ENCODE results near the gene ZNF526. TPM values are rescaled to one million over a fixed set of nuclear protein-coding genes. Genes with fewer than 3 reads are reported as not detected.

ZNF526 gene
- total and polyA plus RNA-seq, 2 donors (not counting 1 experiment from before 2014, with no cell fraction given): 4.9 to 21.3 TPM

GRCh38 chr19:42272535-42272897 is 52.4 kb downstream of the ZNF526 start:
- H3K27ac ChIP-seq (ENCODE audit: low read length in 2 of 2): no peak overlapping the region
- H3K4me1 ChIP-seq (ENCODE audit: control insufficient read depth in 2 of 2, insufficient read depth in 2 of 2, low read length in 2 of 2): peaks cover 25 to 29% of the 10 kb centered on the region in 2 donors
- H3K4me1 Mint-ChIP-seq: peaks cover 41% of the 10 kb centered on the region
- H2AFZ ChIP-seq (ENCODE audit: insufficient read depth, low read depth, low read length, poor library complexity, severe bottlenecking): no peak overlapping the region
- intact Hi-C loops (cut with micrococcal nuclease): no loop called here
- WGBS (ENCODE audit: insufficient coverage): 95% methylated on average over 9 of the region's 9 CpGs
- H4K20me1 ChIP-seq (ENCODE audit: control insufficient read depth, insufficient read depth, low read length, poor library complexity, severe bottlenecking): peaks cover 2% of the 10 kb centered on the region
- H3K36me3 ChIP-seq (replicated peaks in 1 of 2; ENCODE audit: control extremely low read depth in 1 of 2, control insufficient read depth in 1 of 2, extremely low read depth in 1 of 2, insufficient read depth in 2 of 2, low read length in 1 of 2): peaks cover 0 to 30% of the 10 kb centered on the region in 2 experiments
- TF ChIP-seq, protein P1, sequence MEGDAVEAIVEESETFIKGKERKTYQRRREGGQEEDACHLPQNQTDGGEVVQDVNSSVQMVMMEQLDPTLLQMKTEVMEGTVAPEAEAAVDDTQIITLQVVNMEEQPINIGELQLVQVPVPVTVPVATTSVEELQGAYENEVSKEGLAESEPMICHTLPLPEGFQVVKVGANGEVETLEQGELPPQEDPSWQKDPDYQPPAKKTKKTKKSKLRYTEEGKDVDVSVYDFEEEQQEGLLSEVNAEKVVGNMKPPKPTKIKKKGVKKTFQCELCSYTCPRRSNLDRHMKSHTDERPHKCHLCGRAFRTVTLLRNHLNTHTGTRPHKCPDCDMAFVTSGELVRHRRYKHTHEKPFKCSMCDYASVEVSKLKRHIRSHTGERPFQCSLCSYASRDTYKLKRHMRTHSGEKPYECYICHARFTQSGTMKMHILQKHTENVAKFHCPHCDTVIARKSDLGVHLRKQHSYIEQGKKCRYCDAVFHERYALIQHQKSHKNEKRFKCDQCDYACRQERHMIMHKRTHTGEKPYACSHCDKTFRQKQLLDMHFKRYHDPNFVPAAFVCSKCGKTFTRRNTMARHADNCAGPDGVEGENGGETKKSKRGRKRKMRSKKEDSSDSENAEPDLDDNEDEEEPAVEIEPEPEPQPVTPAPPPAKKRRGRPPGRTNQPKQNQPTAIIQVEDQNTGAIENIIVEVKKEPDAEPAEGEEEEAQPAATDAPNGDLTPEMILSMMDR (IDR thresholded peaks at IDR 0.05): no peak
- no peak for TF ChIP-seq EZH2 (IDR thresholded peaks at IDR 0.05; ENCODE audit: borderline replicate concordance, insufficient read depth, low read depth, low read length, poor library complexity, severe bottlenecking)
- H3K4me2 ChIP-seq (replicated peaks; ENCODE audit: low read depth, low read length, poor library complexity, severe bottlenecking): no peak overlapping the region
- H3K9ac ChIP-seq (ENCODE audit: low read length): no peak overlapping the region
- no peaks in the 10 kb centered on the region for H3K27me3 ChIP-seq (replicated peaks in 1 of 4; ENCODE audit: control extremely low read depth in 1 of 4, control insufficient read depth in 3 of 4, insufficient read depth in 4 of 4, low read length in 3 of 4)
- no peak overlapping the region for H3K27ac Mint-ChIP-seq
- H3K9me3 ChIP-seq (ENCODE audit: control extremely low read depth in 1 of 3, control insufficient read depth in 2 of 3, insufficient read depth in 1 of 3, low read length in 2 of 3): no peaks in the 10 kb centered on the region
- no peaks in the 10 kb centered on the region for H3K27me3 Mint-ChIP-seq
- peaks cover 79% of the 10 kb centered on the region for H3K79me2 ChIP-seq (ENCODE audit: control insufficient read depth, insufficient read depth, low read length)
- no peaks in the 10 kb centered on the region for H3K9me3 Mint-ChIP-seq (ENCODE audit: insufficient read depth)
- no peak overlapping the region for H3K4me3 ChIP-seq (ENCODE audit: control extremely low read depth in 1 of 5, extremely low read depth in 1 of 5, insufficient read depth in 1 of 5, low read depth in 2 of 5, low read length in 4 of 5)
- ATAC-seq (ENCODE audit: low read depth): no peak
- no peak overlapping the region for H3K4me3 Mint-ChIP-seq
- peak; percentile 20 for DNase-seq
- ChIA-PET CTCF (no interaction called here), POLR2A (interaction anchor here (0.6 kb wide), 1 partner anchor 10 kb away, joined by 4 read pairs; no protein-coding TSS in a partner anchor)

- H3K27me3 Mint-ChIP-seq: no peaks in the 10 kb centered on the region
- Histone ChIP-seq H2AFZ (ENCODE audit: insufficient read depth, low read depth, low read length, poor library complexity, severe bottlenecking) (no peak overlapping the region), H3K36me3 (replicated peaks in 1 of 2; ENCODE audit: control extremely low read depth in 1 of 2, control insufficient read depth in 1 of 2, extremely low read depth in 1 of 2, insufficient read depth in 2 of 2, low read length in 1 of 2) (peaks cover 0 to 30% of the 10 kb centered on the region in 2 experiments), H3K27me3 (replicated peaks in 1 of 4; ENCODE audit: control extremely low read depth in 1 of 4, control insufficient read depth in 3 of 4, insufficient read depth in 4 of 4, low read length in 3 of 4) (no peaks in the 10 kb centered on the region), H3K9me3 (ENCODE audit: control extremely low read depth in 1 of 3, control insufficient read depth in 2 of 3, insufficient read depth in 1 of 3, low read length in 2 of 3) (no peaks in the 10 kb centered on the region), H3K79me2 (ENCODE audit: control insufficient read depth, insufficient read depth, low read length) (peaks cover 84% of the 10 kb centered on the region), H3K4me1 (ENCODE audit: control insufficient read depth in 2 of 2, insufficient read depth in 2 of 2, low read length in 2 of 2) (peaks cover 21 to 27% of the 10 kb centered on the region in 2 donors), H4K20me1 (ENCODE audit: control insufficient read depth, insufficient read depth, low read length, poor library complexity, severe bottlenecking) (peaks cover 7% of the 10 kb centered on the region), H3K27ac (ENCODE audit: low read length in 2 of 2) (no peak overlapping the region), H3K4me2 (replicated peaks; ENCODE audit: low read depth, low read length, poor library complexity, severe bottlenecking) (no peak overlapping the region), H3K9ac (ENCODE audit: low read length) (no peak overlapping the region), H3K4me3 (ENCODE audit: control extremely low read depth in 1 of 5, extremely low read depth in 1 of 5, insufficient read depth in 1 of 5, low read depth in 2 of 5, low read length in 4 of 5) (no peak overlapping the region)
- whole genome bisulfite sequencing (ENCODE audit: insufficient coverage): 98% methylated on average over 23 of the region's 23 CpGs
- H3K9me3 Mint-ChIP-seq (ENCODE audit: insufficient read depth): no peaks in the 10 kb centered on the region
- ATAC-seq (ENCODE audit: low read depth) (no peak), DNase-seq (no peak)
- no peak overlapping the region for H3K4me3 Mint-ChIP-seq
- peaks cover 41% of the 10 kb centered on the region for H3K4me1 Mint-ChIP-seq
- TF ChIP-seq, protein P1 (IDR thresholded peaks at IDR 0.05): no peak
- no peak for TF ChIP-seq EZH2 (IDR thresholded peaks at IDR 0.05; ENCODE audit: borderline replicate concordance, insufficient read depth, low read depth, low read length, poor library complexity, severe bottlenecking)
- no peak overlapping the region for H3K27ac Mint-ChIP-seq
- ChIA-PET POLR2A (interaction anchor here (0.6 kb wide), 2 partner anchors 9 to 15 kb away, joined by 4 to 6 read pairs; no protein-coding TSS in a partner anchor), CTCF (no interaction called here)
- intact Hi-C loops (cut with micrococcal nuclease): no loop called here
These were observed 52.9 kb downstream of the ZNF526 start for GRCh38 chr19:42272989-42273406.

Data from B cell (primary cell).